ENCODE data around the gene FBXL4.

FBXL4 gene

GRCh38 chr6:98974309-98974708 is 26.6 kb upstream of the FBXL4 start:
- TF ChIP-seq EZH2phosphoT487 (IDR thresholded peaks at IDR 0.05; ENCODE audit: borderline replicate concordance, low read length) (no peak), CTCF (IDR thresholded peaks at IDR 0.05; ENCODE audit: low read depth, low read length, poor library complexity, severe bottlenecking) (no peak)
- Histone ChIP-seq H3K4me2 (ENCODE audit: low read length) (no peak overlapping the region), H3K27me3 (ENCODE audit: control insufficient read depth, low read length) (no peaks in the 10 kb centered on the region), H3K4me1 (ENCODE audit: control insufficient read depth, low read length) (no peaks in the 10 kb centered on the region), H3K4me3 (ENCODE audit: low read length) (no peak overlapping the region), H3K27ac (ENCODE audit: low read depth, low read length) (no peak overlapping the region), H4K20me1 (ENCODE audit: control insufficient read depth, insufficient read depth, low read depth, low read length) (no peaks in the 10 kb centered on the region), H3K9me2 (replicated peaks; ENCODE audit: control insufficient read depth, low read length) (no peaks in the 10 kb centered on the region), H3K36me3 (ENCODE audit: control insufficient read depth, low read length) (no peaks in the 10 kb centered on the region), H3K79me2 (ENCODE audit: control insufficient read depth, low read length) (no peaks in the 10 kb centered on the region), H3F3A (ENCODE audit: control insufficient read depth, insufficient read depth) (no peaks in the 10 kb centered on the region), H3K9me3 (ENCODE audit: control insufficient read depth, insufficient read depth, low read length) (no peaks in the 10 kb centered on the region)

DNA sequence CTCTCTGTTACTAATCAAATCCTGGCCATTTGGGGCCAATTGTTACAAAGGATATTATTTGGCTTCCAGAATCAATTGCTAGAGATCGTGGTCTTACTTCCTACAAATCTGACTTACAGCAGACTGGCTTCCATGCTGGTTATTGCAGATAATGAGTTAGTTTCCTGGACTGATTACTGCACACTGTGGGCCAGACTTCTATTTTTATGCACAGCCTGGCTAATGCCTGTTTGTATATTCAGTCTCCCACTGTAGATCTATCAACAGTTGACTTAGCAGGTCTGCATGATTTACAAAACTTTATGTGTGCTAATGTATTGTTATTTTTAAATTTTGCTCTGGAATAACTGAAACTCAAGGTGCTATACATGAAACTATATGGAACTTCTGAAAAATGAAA is 25.8 kb upstream of the FBXL4 start:
- Histone ChIP-seq H3K9me3 (ENCODE audit: control insufficient read depth, insufficient read depth, low read length) (no peaks in the 10 kb centered on the region), H3K27me3 (ENCODE audit: control insufficient read depth, low read length) (no peaks in the 10 kb centered on the region), H3K9me2 (replicated peaks; ENCODE audit: control insufficient read depth, low read length) (no peaks in the 10 kb centered on the region), H3K4me2 (ENCODE audit: low read length) (no peak overlapping the region), H3K4me1 (ENCODE audit: control insufficient read depth, low read length) (no peaks in the 10 kb centered on the region), H3K36me3 (ENCODE audit: control insufficient read depth, low read length) (no peaks in the 10 kb centered on the region), H3K27ac (ENCODE audit: low read depth, low read length) (no peak overlapping the region), H3F3A (ENCODE audit: control insufficient read depth, insufficient read depth) (no peaks in the 10 kb centered on the region), H3K4me3 (ENCODE audit: low read length) (no peak overlapping the region), H3K79me2 (ENCODE audit: control insufficient read depth, low read length) (no peaks in the 10 kb centered on the region), H4K20me1 (ENCODE audit: control insufficient read depth, insufficient read depth, low read depth, low read length) (no peaks in the 10 kb centered on the region)
- TF ChIP-seq CTCF (IDR thresholded peaks at IDR 0.05; ENCODE audit: low read depth, low read length, poor library complexity, severe bottlenecking) (no peak), EZH2phosphoT487 (IDR thresholded peaks at IDR 0.05; ENCODE audit: borderline replicate concordance, low read length) (no peak)

DNA sequence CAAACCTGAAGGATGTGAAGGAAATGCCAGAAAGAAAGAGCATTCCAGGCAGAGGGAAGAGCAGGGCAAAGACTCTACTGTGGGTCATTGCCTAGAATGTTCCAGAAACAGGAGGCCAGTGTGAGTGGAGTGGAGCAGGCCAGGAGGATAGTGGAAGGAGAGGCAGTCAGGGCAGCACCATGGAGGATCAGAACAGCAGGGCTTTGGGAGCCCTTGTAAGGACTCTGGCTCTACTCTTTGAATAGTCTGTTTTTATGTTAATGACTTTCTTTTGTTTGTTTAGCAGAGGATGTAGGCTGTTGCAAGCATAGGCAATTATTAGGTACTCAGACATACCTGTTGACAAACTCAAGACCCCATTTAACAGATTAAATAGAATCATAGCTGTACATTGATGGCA is 23.6 kb upstream of the FBXL4 start:
- TF ChIP-seq EZH2phosphoT487 (IDR thresholded peaks at IDR 0.05; ENCODE audit: borderline replicate concordance, low read length) (no peak), CTCF (IDR thresholded peaks at IDR 0.05; ENCODE audit: low read depth, low read length, poor library complexity, severe bottlenecking) (no peak)
- Histone ChIP-seq H3K4me3 (ENCODE audit: low read length) (no peak overlapping the region), H3K27me3 (ENCODE audit: control insufficient read depth, low read length) (no peaks in the 10 kb centered on the region), H3K4me2 (ENCODE audit: low read length) (no peak overlapping the region), H3F3A (ENCODE audit: control insufficient read depth, insufficient read depth) (no peaks in the 10 kb centered on the region), H3K79me2 (ENCODE audit: control insufficient read depth, low read length) (no peaks in the 10 kb centered on the region), H3K4me1 (ENCODE audit: control insufficient read depth, low read length) (no peaks in the 10 kb centered on the region), H3K27ac (ENCODE audit: low read depth, low read length) (no peak overlapping the region), H3K36me3 (ENCODE audit: control insufficient read depth, low read length) (no peaks in the 10 kb centered on the region), H3K9me2 (replicated peaks; ENCODE audit: control insufficient read depth, low read length) (no peaks in the 10 kb centered on the region), H3K9me3 (ENCODE audit: control insufficient read depth, insufficient read depth, low read length) (no peaks in the 10 kb centered on the region), H4K20me1 (ENCODE audit: control insufficient read depth, insufficient read depth, low read depth, low read length) (no peaks in the 10 kb centered on the region)

DNA sequence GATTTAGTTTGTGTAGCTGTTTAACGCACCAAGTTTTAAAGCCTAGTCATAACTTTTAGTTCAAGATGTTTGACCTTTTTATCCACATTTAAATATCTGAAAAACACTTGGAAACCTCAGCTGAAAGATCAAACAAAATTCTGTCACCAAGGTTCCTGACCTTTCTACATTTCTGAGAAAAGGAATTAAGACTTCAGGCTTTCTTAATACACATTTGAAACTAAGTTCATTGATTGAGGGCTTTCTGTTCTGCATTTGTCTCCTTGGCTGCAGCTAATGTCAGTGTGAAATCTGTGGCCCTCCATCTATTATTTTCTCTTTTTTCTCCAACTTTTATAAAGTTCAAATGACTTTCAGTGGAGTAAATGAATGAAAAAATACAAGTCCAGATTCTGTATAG is 22.7 kb upstream of the FBXL4 start:
- H3K27me3 ChIP-seq (ENCODE audit: control insufficient read depth, low read length) = no peaks in the 10 kb centered on the region
- no peaks in the 10 kb centered on the region for H3K36me3 ChIP-seq (ENCODE audit: control insufficient read depth, low read length)
- H3K4me1 ChIP-seq (ENCODE audit: control insufficient read depth, low read length) = no peaks in the 10 kb centered on the region
- H3F3A ChIP-seq (ENCODE audit: control insufficient read depth, insufficient read depth) = no peaks in the 10 kb centered on the region
- no peak overlapping the region for H3K4me2 ChIP-seq (ENCODE audit: low read length)
- no peaks in the 10 kb centered on the region for H3K79me2 ChIP-seq (ENCODE audit: control insufficient read depth, low read length)
- no peaks in the 10 kb centered on the region for H3K9me2 ChIP-seq (replicated peaks; ENCODE audit: control insufficient read depth, low read length)
- H4K20me1 ChIP-seq (ENCODE audit: control insufficient read depth, insufficient read depth, low read depth, low read length) = no peaks in the 10 kb centered on the region
- no peak overlapping the region for H3K27ac ChIP-seq (ENCODE audit: low read depth, low read length)
- no peaks in the 10 kb centered on the region for H3K9me3 ChIP-seq (ENCODE audit: control insufficient read depth, insufficient read depth, low read length)
- no peak for TF ChIP-seq CTCF (IDR thresholded peaks at IDR 0.05; ENCODE audit: low read depth, low read length, poor library complexity, severe bottlenecking)
- TF ChIP-seq EZH2phosphoT487 (IDR thresholded peaks at IDR 0.05; ENCODE audit: borderline replicate concordance, low read length) = no peak
- H3K4me3 ChIP-seq (ENCODE audit: low read length) = no peak overlapping the region
